Measurements from ENCODE around the gene PPP2R3B.

GRCh38 chrX:435536-436122 lies 48.9 kb upstream of the PPP2R3B start:
- TF ChIP-seq CTCF (IDR thresholded peaks at IDR 0.05) (no peak), EZH2 (IDR thresholded peaks at IDR 0.05) (no peak), EZH2phosphoT487 (IDR thresholded peaks at IDR 0.05) (no peak)
